ENCODE measurements around the gene ECT2L.
A peak's percentile ranks its signal among the peaks of the same experiment; 100 is the strongest.
"Not testable (repeated sequence)": the region's sequence is repeated elsewhere in the genome, so short reads cannot be mapped to it uniquely, and the experiment has no call there.

The ECT2L gene

DNA sequence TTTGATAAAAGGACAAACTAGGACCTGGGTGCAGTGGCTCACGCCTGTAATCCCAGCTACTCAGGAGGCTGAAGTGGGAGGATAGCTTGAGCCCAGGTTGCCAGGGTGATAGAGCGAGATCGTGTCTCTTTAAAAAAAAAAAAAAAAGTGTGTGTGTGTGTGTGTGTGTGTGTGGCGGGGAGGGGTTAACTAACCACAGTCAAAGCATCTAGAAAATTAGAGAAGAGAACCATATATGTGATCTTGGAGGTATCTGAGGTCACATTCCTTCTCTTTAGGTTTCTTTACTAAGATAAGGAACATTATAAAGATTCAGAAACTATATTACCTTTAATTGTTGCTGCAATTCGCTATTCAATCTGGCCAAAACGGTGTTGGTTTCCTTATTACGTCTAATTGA, 111.3 kb downstream of the ECT2L start:
- H3K36me3 Mint-ChIP-seq, result peaks cover 33 to 42% of the 10 kb centered on the region in 2 donors
- no peak overlapping the region for H3K4me3 Mint-ChIP-seq
- no peaks in the 10 kb centered on the region for H3K27me3 Mint-ChIP-seq
- H3K9me3 Mint-ChIP-seq, result no peaks in the 10 kb centered on the region
- DNase-seq, result no peak
- H3K4me1 Mint-ChIP-seq, result peaks cover 10 to 25% of the 10 kb centered on the region in 2 donors
- peak overlapping the region; percentile 74 for H3K27ac Mint-ChIP-seq
- ATAC-seq (replicated peaks), result no peak

DNA sequence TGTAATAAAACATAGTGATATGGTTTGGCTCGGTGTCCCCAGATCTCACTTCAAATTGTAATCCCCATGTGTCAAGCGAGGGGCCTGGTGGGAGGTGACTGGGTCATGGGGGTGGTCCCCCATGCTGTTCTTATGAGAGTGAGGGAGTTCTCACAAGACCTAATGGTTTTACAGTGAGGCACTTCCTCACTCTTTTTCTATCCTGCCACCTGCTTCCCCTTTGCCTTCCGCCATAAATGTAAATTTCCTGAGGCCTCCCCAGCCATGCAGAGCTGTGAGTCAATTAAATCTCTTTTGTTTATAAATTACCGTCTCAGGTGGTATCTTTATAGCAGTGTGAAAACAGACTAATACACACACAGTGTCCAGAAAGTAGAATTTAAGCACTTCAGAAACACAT, 113.6 kb downstream of the ECT2L start:
- no peak for ATAC-seq (replicated peaks)
- Mint-ChIP-seq H3K9me3 (no peaks in the 10 kb centered on the region), H3K27ac (peak overlapping the region; percentile 68), H3K36me3 (peaks cover 46 to 57% of the 10 kb centered on the region in 2 donors), H3K4me3 (no peak overlapping the region), H3K27me3 (no peaks in the 10 kb centered on the region), H3K4me1 (peaks cover 13 to 25% of the 10 kb centered on the region in 2 donors)
- no peak for DNase-seq

DNA sequence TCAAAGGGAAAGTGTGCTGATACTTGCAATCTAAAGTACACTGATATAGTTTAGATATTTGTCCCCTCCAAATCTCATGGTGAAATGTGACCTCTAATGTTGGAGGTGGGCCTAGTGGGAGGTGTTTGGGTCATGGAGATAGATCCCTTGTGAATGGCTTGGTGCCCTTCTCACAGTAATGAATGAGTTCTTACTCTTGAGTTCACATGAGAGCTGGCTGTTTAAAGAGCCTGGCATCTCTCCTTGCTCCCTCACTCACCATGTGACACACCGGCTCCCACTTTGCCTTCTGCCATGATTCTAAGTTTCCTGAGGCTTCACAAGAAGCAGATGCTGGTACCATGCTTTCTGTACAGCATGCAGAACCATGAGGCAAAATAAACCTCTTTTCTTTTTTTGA, 114.1 kb downstream of the ECT2L start:
- no peak for ATAC-seq (replicated peaks)
- H3K36me3 Mint-ChIP-seq, result peaks cover 50 to 61% of the 10 kb centered on the region in 2 donors
- no peaks in the 10 kb centered on the region for H3K9me3 Mint-ChIP-seq
- H3K27me3 Mint-ChIP-seq, result no peaks in the 10 kb centered on the region
- H3K4me3 Mint-ChIP-seq, result no peak overlapping the region
- no peak for DNase-seq
- peaks cover 13 to 25% of the 10 kb centered on the region in 2 donors for H3K4me1 Mint-ChIP-seq
- H3K27ac Mint-ChIP-seq, result peak overlapping the region; percentile 68

DNA sequence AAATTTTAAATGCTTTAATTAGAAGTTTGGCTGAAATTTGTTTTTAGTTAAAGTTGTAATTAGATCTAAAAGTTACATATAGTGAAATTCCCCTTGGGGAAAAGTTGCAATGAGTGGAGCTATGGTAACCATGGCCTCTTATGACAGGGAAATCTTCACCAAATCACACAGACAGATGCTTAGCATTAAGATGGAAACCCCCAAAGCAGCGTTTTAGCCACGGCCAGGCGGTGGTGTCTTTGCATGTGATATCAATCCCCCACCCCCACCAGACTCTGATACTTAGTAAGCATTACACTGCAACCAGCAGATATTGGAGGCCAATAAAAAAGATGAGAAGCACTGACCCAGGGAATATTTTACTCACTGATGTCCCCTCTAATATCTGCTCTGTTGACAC, 116.4 kb downstream of the ECT2L start:
- Mint-ChIP-seq H3K27me3 (no peaks in the 10 kb centered on the region), H3K4me3 (no peak overlapping the region), H3K27ac (peak overlapping the region; percentile 22), H3K4me1 (peaks cover 6 to 17% of the 10 kb centered on the region in 2 donors), H3K9me3 (no peaks in the 10 kb centered on the region), H3K36me3 (peaks cover 50 to 54% of the 10 kb centered on the region in 2 donors)
- ATAC-seq (replicated peaks) (peak; percentile 20 to 27), DNase-seq (no peak)

DNA sequence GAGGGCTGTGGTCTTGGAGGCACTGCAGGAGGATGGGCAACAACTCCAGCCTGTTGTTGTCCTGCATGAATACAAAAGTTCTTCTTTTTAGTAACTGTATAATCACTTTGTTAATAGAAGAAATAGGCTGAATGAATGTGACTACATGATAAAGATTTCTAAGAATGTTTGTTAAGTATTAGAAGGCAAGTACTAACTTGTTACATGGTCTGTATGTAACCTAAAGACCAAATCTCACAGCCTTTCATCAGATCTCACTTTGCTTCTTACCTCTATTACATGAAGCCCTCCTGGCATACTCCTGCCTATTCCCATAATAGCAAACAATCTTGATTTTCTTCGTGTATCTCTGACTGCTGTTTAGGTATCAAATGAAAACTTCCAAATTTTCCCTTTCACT, 118.8 kb downstream of the ECT2L start:
- Mint-ChIP-seq H3K4me3 (no peak overlapping the region), H3K27me3 (no peaks in the 10 kb centered on the region), H3K4me1 (peaks cover 6 to 14% of the 10 kb centered on the region in 2 donors), H3K27ac (no peak overlapping the region), H3K36me3 (peaks cover 53% of the 10 kb centered on the region in 2 donors), H3K9me3 (no peaks in the 10 kb centered on the region)
- ATAC-seq (replicated peaks) (no peak), DNase-seq (no peak)

DNA sequence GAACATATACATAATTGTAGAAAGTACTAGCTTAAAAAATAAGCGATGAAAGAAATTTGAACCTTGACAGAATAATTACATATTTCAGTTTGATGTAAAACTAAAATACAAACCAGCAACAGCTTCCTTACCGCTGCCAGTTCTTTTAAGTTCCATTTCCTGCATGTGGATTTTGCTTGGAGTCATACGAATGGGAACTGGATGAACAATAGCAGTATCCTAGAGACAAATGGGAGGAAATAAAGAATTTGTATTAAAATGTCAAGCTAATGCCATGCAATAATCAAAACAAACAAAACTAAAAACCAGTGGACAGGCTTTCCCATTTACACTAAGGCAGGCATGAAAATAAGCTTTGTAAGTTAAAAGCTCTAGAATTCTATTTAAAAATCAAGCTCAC, 125.0 kb downstream of the ECT2L start:
- ATAC-seq (replicated peaks) (no peak), DNase-seq (no peak)
- no peaks in the 10 kb centered on the region for H3K9me3 Mint-ChIP-seq
- no peaks in the 10 kb centered on the region for H3K27me3 Mint-ChIP-seq
- no peak overlapping the region for H3K4me3 Mint-ChIP-seq
- no peak overlapping the region for H3K27ac Mint-ChIP-seq
- H3K36me3 Mint-ChIP-seq, result peaks cover 20 to 25% of the 10 kb centered on the region in 2 donors
- no peaks in the 10 kb centered on the region for H3K4me1 Mint-ChIP-seq

DNA sequence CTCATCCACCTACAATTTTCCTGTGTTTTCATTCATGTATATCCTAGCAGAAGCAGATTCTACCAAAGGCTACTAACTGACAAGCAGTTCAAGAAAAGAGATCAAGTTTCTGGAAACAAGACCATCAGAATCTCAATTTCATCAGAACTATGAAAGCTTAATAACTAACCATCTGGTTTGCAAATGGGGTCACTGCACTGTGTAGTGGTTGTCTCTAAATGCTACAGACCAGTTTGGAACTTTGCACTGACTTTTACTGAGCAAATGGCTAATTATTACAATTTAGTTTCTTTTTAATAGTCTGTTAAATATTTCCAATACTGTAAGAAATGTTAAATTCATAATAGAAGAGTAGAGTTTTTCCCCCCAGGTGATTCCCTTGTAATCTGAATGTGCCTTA, 127.7 kb downstream of the ECT2L start:
- H3K4me1 Mint-ChIP-seq, result no peaks in the 10 kb centered on the region
- no peak overlapping the region for H3K27ac Mint-ChIP-seq
- H3K27me3 Mint-ChIP-seq, result no peaks in the 10 kb centered on the region
- no peak overlapping the region for H3K4me3 Mint-ChIP-seq
- DNase-seq (no peak), ATAC-seq (replicated peaks) (no peak)
- H3K9me3 Mint-ChIP-seq, result no peaks in the 10 kb centered on the region
- H3K36me3 Mint-ChIP-seq, result peaks cover 22 to 31% of the 10 kb centered on the region in 2 donors

DNA sequence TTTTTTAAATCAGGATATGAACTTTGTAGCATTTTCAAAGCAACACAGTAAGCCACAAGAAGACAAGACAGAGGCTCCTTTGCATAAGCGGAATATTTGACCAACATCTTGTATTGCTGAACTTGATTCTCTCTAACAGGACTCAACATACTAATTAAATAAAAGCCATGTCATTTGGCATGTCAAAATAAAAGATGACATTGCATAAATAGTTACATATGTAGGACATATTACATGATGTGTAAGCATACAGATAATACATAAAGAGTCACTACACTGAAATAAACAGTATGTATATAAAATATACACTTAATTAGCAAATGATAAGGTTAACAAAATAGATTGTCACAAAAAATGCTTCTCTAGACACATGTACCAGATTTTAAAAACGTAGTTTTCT, 129.9 kb downstream of the ECT2L start:
- Mint-ChIP-seq H3K27me3 (no peaks in the 10 kb centered on the region), H3K36me3 (peaks cover 12 to 26% of the 10 kb centered on the region in 2 donors), H3K4me3 (no peak overlapping the region), H3K9me3 (no peaks in the 10 kb centered on the region), H3K27ac (no peak overlapping the region), H3K4me1 (no peaks in the 10 kb centered on the region)
- no peak for ATAC-seq (replicated peaks)
- no peak for DNase-seq

DNA sequence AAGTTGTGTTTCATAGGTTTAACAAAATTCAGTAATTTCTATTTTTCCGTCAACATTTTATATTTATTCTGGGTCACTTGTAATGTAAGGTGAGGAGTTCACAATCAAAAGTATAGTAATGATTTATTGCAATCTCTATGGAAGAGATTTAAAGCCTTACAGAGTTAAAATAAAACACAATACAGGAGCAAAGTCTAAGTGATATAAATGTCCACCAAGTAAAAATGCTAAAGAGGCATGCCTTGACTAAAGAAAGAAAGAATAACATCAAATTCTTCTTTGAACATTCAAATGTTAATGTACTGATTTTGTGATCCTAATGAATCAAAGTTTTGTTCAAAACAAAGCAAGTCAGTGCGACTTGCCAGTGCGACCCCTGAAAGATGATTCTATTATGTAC, 130.7 kb downstream of the ECT2L start:
- no peaks in the 10 kb centered on the region for H3K4me1 Mint-ChIP-seq
- H3K27me3 Mint-ChIP-seq, result no peaks in the 10 kb centered on the region
- H3K4me3 Mint-ChIP-seq, result no peak overlapping the region
- H3K9me3 Mint-ChIP-seq, result no peaks in the 10 kb centered on the region
- no peak for DNase-seq
- peaks cover 17 to 32% of the 10 kb centered on the region in 2 donors for H3K36me3 Mint-ChIP-seq
- ATAC-seq (replicated peaks), result no peak
- H3K27ac Mint-ChIP-seq, result no peak overlapping the region

DNA sequence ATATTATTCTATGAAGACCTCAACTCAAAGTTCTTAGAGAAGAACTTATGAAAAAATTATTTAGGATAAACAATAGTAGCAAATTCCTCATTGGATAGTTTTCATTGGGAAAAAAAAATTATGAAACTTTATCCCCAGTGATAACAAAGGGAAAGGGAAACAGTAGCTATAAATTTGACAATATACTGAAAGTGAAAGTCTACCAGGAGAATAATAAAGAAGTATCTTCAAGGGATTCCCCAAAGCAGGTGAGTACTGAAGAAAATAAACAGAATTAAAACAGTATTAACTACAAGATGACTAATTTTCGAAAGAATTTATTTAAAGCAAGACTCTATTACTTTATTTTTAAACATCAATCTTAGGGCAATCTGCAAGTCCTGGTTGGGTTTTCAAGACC, 135.8 kb downstream of the ECT2L start:
- ATAC-seq (replicated peaks), result peak in 1 of 2 donors; percentile 36
- no peak for DNase-seq
- Mint-ChIP-seq H3K9me3 (peaks cover under 1 to 2% of the 10 kb centered on the region in 2 donors), H3K36me3 (peaks cover 19 to 36% of the 10 kb centered on the region in 2 donors), H3K27ac (no peak overlapping the region), H3K4me3 (no peak overlapping the region), H3K4me1 (peaks cover 3 to 10% of the 10 kb centered on the region in 2 donors), H3K27me3 (no peaks in the 10 kb centered on the region)

DNA sequence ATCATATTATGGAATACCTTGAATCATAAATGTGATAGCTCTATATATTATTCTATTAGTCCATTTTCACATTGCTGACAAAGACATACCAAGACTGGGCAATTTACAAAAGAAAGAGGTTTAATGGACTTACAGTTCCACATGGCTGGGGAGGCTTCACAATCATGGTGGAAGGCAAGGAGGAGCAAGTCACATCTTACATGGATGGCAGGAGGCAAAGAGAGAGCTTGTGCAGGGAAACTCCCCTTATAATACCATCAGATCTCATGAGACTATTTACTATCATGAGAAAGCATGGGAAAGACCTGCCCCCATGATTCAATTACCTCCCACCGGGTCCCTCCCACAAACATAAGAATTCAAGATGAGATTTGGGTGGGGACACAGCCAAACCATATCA, 141.0 kb downstream of the ECT2L start:
- H3K4me1 Mint-ChIP-seq; H3K4me3 Mint-ChIP-seq; ATAC-seq (replicated peaks); H3K27me3 Mint-ChIP-seq; DNase-seq; H3K9me3 Mint-ChIP-seq; H3K27ac Mint-ChIP-seq: not testable (repeated sequence)
- H3K36me3 Mint-ChIP-seq, result peaks cover 33 to 50% of the 10 kb centered on the region in 2 donors

DNA sequence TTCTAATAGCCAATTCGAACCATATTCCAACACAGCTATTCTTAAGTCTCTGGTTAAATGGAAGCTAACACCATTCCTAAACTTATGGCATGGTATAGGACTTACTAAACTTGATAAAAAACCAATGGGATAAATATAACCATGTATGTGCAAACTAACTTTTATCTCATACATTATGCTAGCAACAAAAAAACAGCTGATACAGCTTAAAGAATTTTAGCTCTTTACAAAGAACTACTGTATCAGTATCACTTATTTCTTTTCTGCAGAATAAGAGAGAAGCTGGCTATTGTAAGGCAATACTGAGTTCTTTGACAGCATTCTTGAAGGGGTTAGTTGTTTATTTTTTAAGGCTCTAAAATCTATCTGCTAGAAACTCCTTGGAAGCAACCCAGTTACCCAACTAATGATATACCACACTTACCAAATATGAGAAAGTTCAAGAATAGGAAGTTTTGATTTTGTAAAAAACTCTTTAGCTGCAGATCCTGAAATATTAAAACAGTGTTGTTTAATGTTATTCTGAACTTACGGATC, 147.3 kb downstream of the ECT2L start:
- Mint-ChIP-seq H3K27me3 (no peaks in the 10 kb centered on the region), H3K27ac (no peak overlapping the region), H3K9me3 (no peaks in the 10 kb centered on the region), H3K36me3 (peaks cover 22 to 46% of the 10 kb centered on the region in 2 donors), H3K4me3 (no peak overlapping the region), H3K4me1 (peaks cover 6 to 21% of the 10 kb centered on the region in 2 donors)
- DNase-seq, result no peak
- ATAC-seq (replicated peaks), result no peak

DNA sequence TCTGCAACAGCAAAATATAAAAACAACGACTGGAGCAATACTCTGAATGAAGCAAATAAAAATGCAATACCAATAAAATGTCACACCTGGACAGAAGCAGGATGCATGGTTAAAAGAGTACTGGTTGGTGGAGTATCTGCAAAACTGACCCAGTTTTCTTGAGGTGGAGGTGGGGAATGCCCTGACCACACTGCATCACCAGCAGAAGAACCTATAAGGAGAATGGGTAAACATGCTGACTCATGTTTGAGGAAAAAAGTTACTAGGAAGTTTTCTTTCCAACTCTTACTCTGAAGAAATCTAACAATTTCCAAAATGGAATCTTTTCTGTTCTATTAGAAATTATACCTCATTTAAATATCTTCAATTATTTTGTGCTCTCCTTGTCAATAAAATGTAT, 148.5 kb downstream of the ECT2L start:
- DNase-seq (no peak), ATAC-seq (replicated peaks) (peak; percentile 50 to 73)
- Mint-ChIP-seq H3K9me3 (no peaks in the 10 kb centered on the region), H3K36me3 (peaks cover 20 to 49% of the 10 kb centered on the region in 2 donors), H3K4me3 (no peak overlapping the region), H3K4me1 (peaks cover 10 to 30% of the 10 kb centered on the region in 2 donors), H3K27me3 (no peaks in the 10 kb centered on the region), H3K27ac (no peak overlapping the region)

DNA sequence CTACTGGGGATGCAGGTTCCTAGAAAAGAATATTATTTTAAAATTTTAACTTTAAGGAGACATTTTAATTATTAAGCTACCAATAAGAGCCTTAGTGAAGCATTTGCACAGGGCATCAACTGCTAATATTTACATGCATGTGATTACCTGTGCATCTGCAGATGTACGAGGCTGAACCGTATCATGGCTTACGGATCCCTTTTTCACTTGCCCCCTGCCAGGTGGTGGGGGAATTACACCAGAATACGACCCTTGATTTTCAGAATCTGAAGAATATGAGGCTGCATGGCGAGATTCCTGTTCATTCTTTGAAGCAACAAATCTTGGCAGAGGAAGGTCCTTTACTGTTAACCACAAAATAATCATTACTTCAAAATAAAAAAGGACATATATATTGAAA, 149.5 kb downstream of the ECT2L start:
- Mint-ChIP-seq H3K36me3 (peaks cover 19 to 49% of the 10 kb centered on the region in 2 donors), H3K4me3 (no peak overlapping the region), H3K27me3 (no peaks in the 10 kb centered on the region), H3K9me3 (no peaks in the 10 kb centered on the region), H3K27ac (no peak overlapping the region), H3K4me1 (peaks cover 11 to 32% of the 10 kb centered on the region in 2 donors)
- DNase-seq (no peak), ATAC-seq (replicated peaks) (no peak)

DNA sequence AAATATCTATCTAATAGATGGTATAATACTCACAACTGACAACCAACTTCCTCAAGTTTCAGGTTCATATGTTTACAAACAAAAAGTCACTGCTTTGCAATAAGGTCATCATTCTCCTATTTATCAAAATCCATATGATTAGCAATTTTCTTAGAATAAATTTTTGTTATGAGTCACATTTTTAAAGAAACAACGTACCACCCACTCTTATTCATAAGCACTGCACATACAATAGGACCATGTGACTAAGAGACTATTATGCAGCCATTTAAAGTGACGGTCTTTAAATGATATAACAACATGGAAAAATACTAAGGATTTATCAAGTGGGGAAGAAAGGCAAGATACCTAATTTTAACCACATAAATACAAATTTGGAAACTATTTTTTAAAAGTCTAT, 152.1 kb downstream of the ECT2L start:
- H3K4me1 Mint-ChIP-seq, result peaks cover 16 to 34% of the 10 kb centered on the region in 2 donors
- DNase-seq, result no peak
- H3K27ac Mint-ChIP-seq, result no peak overlapping the region

More for the DNA sequence above, 152.1 kb downstream of the ECT2L start:
- H3K27me3 Mint-ChIP-seq, result no peaks in the 10 kb centered on the region
- no peak overlapping the region for H3K4me3 Mint-ChIP-seq
- no peak for ATAC-seq (replicated peaks)
- peaks cover 11 to 33% of the 10 kb centered on the region in 2 donors for H3K36me3 Mint-ChIP-seq
- H3K9me3 Mint-ChIP-seq, result no peaks in the 10 kb centered on the region

Data from stimulated activated naive B cell treated with anti-CD40 and anti-IgM and Interleukin-4, amounts not matched to agents 10 μg/mL and 1 μg/mL and 100 μg/mL, for 72 hours (primary cell).